Activated CD8-positive, alpha-beta T cell treated with anti-CD3 and anti-CD28 coated beads for 36 hours (primary cell): ENCODE measurements around the gene RXFP1. TPM values are rescaled to one million over a fixed set of nuclear protein-coding genes. Genes with fewer than 3 reads are reported as not detected.

Source experiments
- ATAC-seq: fragments of 200-7000 bp; cut with Tn5 transposase; one replicate; pipeline ENCODE4 v1.10.0; 2021; ENCODE audit warnings: mild to moderate bottlenecking, moderate library complexity
- CTCF ChIA-PET: fragments of 350-600 bp; sonication (Branson Sonifier 250); formaldehyde crosslinking; loops from one replicate; lab custom pipeline; 2021; ENCODE audit warnings: antibody characterized with exemption; lab: Charles Lee
- POLR2A ChIA-PET: fragments of 350-600 bp; sonication (Branson Sonifier 250); formaldehyde crosslinking; loops from one replicate; lab custom pipeline; 2021; ENCODE audit warnings: antibody characterized with exemption; lab: Charles Lee
- DNase-seq: peaks from one replicate; pipeline ENCODE4 v3.0.0-alpha.2; 2020
- H3K27ac Mint-ChIP-seq: one replicate; pipeline ENCODE4 v1.8.0; 2021; ENCODE audit warnings: mild to moderate bottlenecking, mixed read lengths
- H3K27me3 Mint-ChIP-seq: one replicate; pipeline ENCODE4 v1.8.0; 2021; ENCODE audit warnings: mixed read lengths
- H3K36me3 Mint-ChIP-seq: one replicate; pipeline ENCODE4 v1.8.0; 2021; ENCODE audit warnings: low read depth, mixed read lengths
- H3K4me1 Mint-ChIP-seq: one replicate; pipeline ENCODE4 v1.8.0; 2021; ENCODE audit warnings: low read depth, mixed read lengths
- H3K4me3 Mint-ChIP-seq: one replicate; pipeline ENCODE4 v1.8.0; 2021; ENCODE audit warnings: mild to moderate bottlenecking, moderate library complexity, mixed read lengths
- H3K9me3 Mint-ChIP-seq: one replicate; pipeline ENCODE4 v1.8.0; 2021; ENCODE audit warnings: mixed read lengths
- intact Hi-C: fragments of 100-400 bp; cut with micrococcal nuclease; formaldehyde crosslinking; loops from one replicate; pipeline ENCODE4 v1.10.0; 2022
- total RNA-seq, 2 experiments: library from RNA; stranded (reverse); gene quantifications; one replicate each; pipeline ENCODE4 v1.2.3, GENCODE V29; 2021
- TF ChIP-seq, protein P1 (sequence below): fragments of 200-600 bp; IDR thresholded peaks from one replicate; pipeline ENCODE4 v1.8.0; 2022; ENCODE audit warnings: antibody characterized with exemption, mild to moderate bottlenecking

RXFP1 gene
- total RNA-seq, 2 experiments from 2014 or later, result not detected

DNA sequence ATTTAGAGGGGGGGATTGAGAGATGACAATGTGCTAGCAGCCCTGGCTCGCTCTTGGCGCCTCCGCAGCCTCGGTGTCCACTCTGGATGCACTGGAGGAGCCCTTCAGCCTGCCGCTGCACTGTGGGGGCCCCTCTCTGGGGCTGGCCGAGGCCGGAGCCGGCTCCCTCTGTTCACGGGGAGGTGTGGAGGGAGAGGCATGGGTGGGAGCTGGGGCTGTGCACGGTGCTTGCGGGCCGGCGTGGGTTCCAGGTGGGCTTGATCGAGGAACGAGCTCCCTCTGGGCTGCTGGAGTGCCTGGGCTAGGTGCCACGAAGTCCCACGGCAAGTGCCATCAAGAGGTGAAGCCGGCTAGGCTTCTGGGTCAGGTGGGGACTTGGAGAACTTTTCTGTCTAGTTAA lies 143.1 kb downstream of the RXFP1 start:
- no peak overlapping the region for H3K27ac Mint-ChIP-seq

DNA sequence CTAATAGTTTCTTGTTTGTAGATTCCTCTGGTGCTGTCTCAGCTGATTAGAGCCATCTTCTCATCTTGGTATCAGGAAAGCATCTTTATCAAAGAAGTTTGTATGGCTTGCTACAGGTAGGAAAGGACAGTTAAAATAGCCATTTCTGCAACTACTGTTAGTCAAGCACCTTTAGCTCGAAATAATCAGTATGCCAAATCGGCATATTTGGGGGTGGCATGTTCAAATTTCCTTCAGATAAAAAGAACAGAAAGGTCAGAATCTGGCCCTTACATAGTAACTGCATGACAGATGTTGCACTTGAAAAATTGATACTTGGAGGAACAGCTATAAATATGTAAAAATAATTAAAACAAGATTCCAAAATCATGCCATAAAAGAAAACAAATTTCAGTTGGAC lies 145.2 kb downstream of the RXFP1 start:
- Mint-ChIP-seq H3K27me3 (no peaks in the 10 kb centered on the region), H3K36me3 (peaks cover 18% of the 10 kb centered on the region), H3K9me3 (no peaks in the 10 kb centered on the region), H3K4me1 (peaks cover 20% of the 10 kb centered on the region), H3K4me3 (no peak overlapping the region), H3K27ac (no peak overlapping the region)
- intact Hi-C loops, result no loop called here
- CTCF ChIA-PET, result no interaction called here
- DNase-seq (no peak), ATAC-seq (no peak)
- TF ChIP-seq, protein P1, sequence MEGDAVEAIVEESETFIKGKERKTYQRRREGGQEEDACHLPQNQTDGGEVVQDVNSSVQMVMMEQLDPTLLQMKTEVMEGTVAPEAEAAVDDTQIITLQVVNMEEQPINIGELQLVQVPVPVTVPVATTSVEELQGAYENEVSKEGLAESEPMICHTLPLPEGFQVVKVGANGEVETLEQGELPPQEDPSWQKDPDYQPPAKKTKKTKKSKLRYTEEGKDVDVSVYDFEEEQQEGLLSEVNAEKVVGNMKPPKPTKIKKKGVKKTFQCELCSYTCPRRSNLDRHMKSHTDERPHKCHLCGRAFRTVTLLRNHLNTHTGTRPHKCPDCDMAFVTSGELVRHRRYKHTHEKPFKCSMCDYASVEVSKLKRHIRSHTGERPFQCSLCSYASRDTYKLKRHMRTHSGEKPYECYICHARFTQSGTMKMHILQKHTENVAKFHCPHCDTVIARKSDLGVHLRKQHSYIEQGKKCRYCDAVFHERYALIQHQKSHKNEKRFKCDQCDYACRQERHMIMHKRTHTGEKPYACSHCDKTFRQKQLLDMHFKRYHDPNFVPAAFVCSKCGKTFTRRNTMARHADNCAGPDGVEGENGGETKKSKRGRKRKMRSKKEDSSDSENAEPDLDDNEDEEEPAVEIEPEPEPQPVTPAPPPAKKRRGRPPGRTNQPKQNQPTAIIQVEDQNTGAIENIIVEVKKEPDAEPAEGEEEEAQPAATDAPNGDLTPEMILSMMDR, result no peak
- POLR2A ChIA-PET, result interaction anchor here (1.0 kb wide), 1 partner anchor 11 kb away, joined by 3 read pairs; no protein-coding TSS in a partner anchor

More for the DNA sequence above, 143.1 kb downstream of the RXFP1 start:
- peaks cover 16% of the 10 kb centered on the region for H3K36me3 Mint-ChIP-seq
- H3K9me3 Mint-ChIP-seq, result no peaks in the 10 kb centered on the region
- ChIA-PET POLR2A (no interaction called here), CTCF (interaction anchor here (0.6 kb wide), 1 partner anchor 35 kb away, joined by 3 read pairs; no protein-coding TSS in a partner anchor)
- no peak for ATAC-seq
- peaks cover 11% of the 10 kb centered on the region for H3K4me1 Mint-ChIP-seq
- intact Hi-C loops, result no loop called here
- TF ChIP-seq, protein P1, result no peak
- DNase-seq, result no peak
- no peak overlapping the region for H3K4me3 Mint-ChIP-seq
- no peaks in the 10 kb centered on the region for H3K27me3 Mint-ChIP-seq

DNA sequence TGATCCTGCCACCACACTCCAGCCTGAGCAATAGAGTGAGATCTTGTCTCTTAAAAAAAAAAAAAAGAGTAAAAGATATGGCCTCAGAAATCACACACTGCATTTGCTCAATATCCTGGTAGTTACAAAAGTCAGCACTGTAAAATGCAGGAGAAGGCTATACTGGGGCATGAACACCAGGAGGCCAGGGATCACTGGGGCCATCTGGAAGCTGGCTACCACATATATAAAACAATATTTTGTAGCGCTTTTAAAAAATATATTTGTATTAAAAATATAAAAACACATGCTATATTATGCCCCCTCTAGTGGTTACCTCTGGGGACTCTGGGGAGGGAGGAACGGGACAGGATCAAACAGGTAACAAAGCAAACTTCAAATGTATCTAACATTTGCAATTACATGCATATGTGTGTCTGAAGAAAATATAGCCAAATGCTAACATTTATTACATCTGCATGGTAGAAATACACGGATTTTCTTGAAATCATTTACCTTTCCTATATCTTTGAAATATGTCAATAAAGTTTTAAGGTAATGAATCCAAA lies 146.0 kb downstream of the RXFP1 start:
- intact Hi-C loops, result no loop called here
- ATAC-seq (no peak), DNase-seq (peak; percentile 30)
- H3K27me3 Mint-ChIP-seq, result no peaks in the 10 kb centered on the region
- H3K27ac Mint-ChIP-seq, result no peak overlapping the region
- TF ChIP-seq, protein P1, result peak; percentile 72
- no peaks in the 10 kb centered on the region for H3K9me3 Mint-ChIP-seq
- H3K4me1 Mint-ChIP-seq, result peaks cover 22% of the 10 kb centered on the region
- ChIA-PET POLR2A (no interaction called here), CTCF (no interaction called here)
- H3K4me3 Mint-ChIP-seq, result no peak overlapping the region
- peaks cover 18% of the 10 kb centered on the region for H3K36me3 Mint-ChIP-seq

- H3K4me1 Mint-ChIP-seq, result peaks cover 24% of the 10 kb centered on the region
- peaks cover 18% of the 10 kb centered on the region for H3K36me3 Mint-ChIP-seq
- ATAC-seq (no peak), DNase-seq (no peak)
- CTCF ChIA-PET, result interaction anchor here (0.7 kb wide), 1 partner anchor 507 kb away, joined by 3 read pairs; no protein-coding TSS in a partner anchor
- TF ChIP-seq, protein P1, result no peak
- no peak overlapping the region for H3K4me3 Mint-ChIP-seq
- no peaks in the 10 kb centered on the region for H3K9me3 Mint-ChIP-seq
- H3K27me3 Mint-ChIP-seq, result no peaks in the 10 kb centered on the region
- POLR2A ChIA-PET, result interaction anchor here (1.8 kb wide), 1 partner anchor 14 kb away, joined by 4 read pairs; no protein-coding TSS in a partner anchor
- intact Hi-C loops, result no loop called here
- H3K27ac Mint-ChIP-seq, result no peak overlapping the region
Observed at GRCh38 chr4:158669310-158669709, 147.6 kb downstream of the RXFP1 start.

- Mint-ChIP-seq H3K27me3 (no peaks in the 10 kb centered on the region), H3K4me1 (peaks cover 28% of the 10 kb centered on the region), H3K27ac (peak overlapping the region; percentile 98), H3K9me3 (no peaks in the 10 kb centered on the region), H3K4me3 (peak overlapping the region; percentile 98), H3K36me3 (peaks cover 13% of the 10 kb centered on the region)
- POLR2A ChIA-PET, result interaction anchor here (0.6 to 1.8 kb wide), 5 partner anchors 15 to 426 kb away, joined by 3 to 6 read pairs (median 3); no protein-coding TSS in a partner anchor
- TF ChIP-seq, protein P1, result no peak
- DNase-seq (peak; percentile 85), ATAC-seq (peak; percentile 28)
- intact Hi-C loops, result loop anchor here (5.0 kb wide), 2 partner anchors 51 to 431 kb away; partner anchors contain the start of genes PPID and RAPGEF2
- CTCF ChIA-PET, result interaction anchor here (1.1 to 1.5 kb wide), 3 partner anchors 98 to 531 kb away, joined by 3 to 5 read pairs (median 3); partner anchors contain the start of gene FNIP2
Observed at GRCh38 chr4:158670975-158671664, 149.4 kb downstream of the RXFP1 start.
